Heart left ventricle (tissue), 16 donors: ENCODE results near the gene ATP13A2. TPM values are rescaled to one million over a fixed set of nuclear protein-coding genes. Genes with fewer than 3 reads are reported as not detected.

Source experiments
- ATAC-seq, 4 donors: fragments of 200-7000 bp; cut with Tn5 transposase; one replicate each; pipeline ENCODE4 v1.9.1; 2020 to 2022; ENCODE audit warnings: moderate library complexity in 4 of 4, mild to moderate bottlenecking in 3 of 4, moderate number of reproducible peaks in 1 of 4
- DNase-seq, 5 donors: peaks; one replicate each; pipeline ENCODE4 v3.0.0-alpha.2; 2020
- H3K27ac ChIP-seq, 12 donors: fragments of 200-600 bp; sonication (generic) in 4 of 12; one replicate each; pipeline versions ENCODE4 v1.5.0 to v1.8.0; 2016 to 2022; ENCODE audit warnings: mild to moderate bottlenecking in 2 of 12
- H3K27me3 ChIP-seq, 9 donors: fragments of 200-600 bp; sonication (generic) in 2 of 9; one replicate each; pipeline versions ENCODE4 v1.5.1 to v1.8.0; 2016 to 2022; ENCODE audit warnings: mild to moderate bottlenecking in 3 of 9
- H3K36me3 ChIP-seq, 9 donors: fragments of 200-600 bp; sonication (generic) in 2 of 9; one replicate each; pipeline versions ENCODE4 v1.5.0 to v1.8.0; 2018 to 2022; ENCODE audit warnings: mild to moderate bottlenecking in 2 of 9
- H3K4me1 ChIP-seq, 12 donors: fragments of 200-600 bp; sonication (generic) in 4 of 12; one replicate each; pipeline versions ENCODE4 v1.5.0 to v1.8.0; 2016 to 2022; ENCODE audit warnings: mild to moderate bottlenecking in 3 of 12
- H3K4me3 ChIP-seq, 12 donors: fragments of 200-600 bp; sonication (generic) in 4 of 12; one replicate each; pipeline versions ENCODE4 v1.5.0 to v1.8.0; 2017 to 2022; ENCODE audit warnings: mild to moderate bottlenecking in 9 of 12, moderate library complexity in 4 of 12
- H3K9me3 ChIP-seq, 12 donors: fragments of 200-600 bp; sonication (generic) in 4 of 12; one replicate each; pipeline versions ENCODE4 v1.5.0 to v1.8.0; 2016 to 2022; ENCODE audit warnings: mild to moderate bottlenecking in 1 of 12
- CTCF ChIP-seq, 12 donors: fragments of 200-600 bp; sonication (generic) in 4 of 12; IDR thresholded peaks; one replicate each; pipeline versions ENCODE4 v1.5.0 to v1.8.0; 2018 to 2022; ENCODE audit warnings: antibody characterized with exemption in 12 of 12, mild to moderate bottlenecking in 5 of 12
- POLR2A ChIP-seq, 2 donors: fragments of 450-650 bp; IDR thresholded peaks; one replicate each; pipeline ENCODE4 v1.6.1; 2017; ENCODE audit warnings: antibody characterized with exemption in 2 of 2, mild to moderate bottlenecking in 2 of 2, moderate library complexity in 2 of 2
- WGBS, 4 donors: extraction: QIAGEN DNeasy Blood & Tissue Kit in 2 of 4; methylation state at CpG; one replicate each; pipeline versions ENCODE4 v1.1.5 to v1.1.7; 2013 to 2018; 5-methylcytosine and 5-hydroxymethylcytosine counted together
- intact Hi-C, 10 donors: fragments of 100-400 bp; cut with DNase I; formaldehyde crosslinking; loops; one replicate each; pipeline versions ENCODE4 v1.11.1 to v1.14.2; 2022
- polyA plus RNA-seq, 2 donors: library from polyadenylated mRNA; stranded (reverse); fragments of 200-250 nt; gene quantifications; one replicate each; pipeline ENCODE4 v1.2.3, GENCODE V29; 2013
- total RNA-seq, 9 donors: library from RNA; depleted of rRNA in 2 of 9; stranded (reverse); fragments of >200 nt in 2 of 9; fragmentation: NEBNext Ultra II Directional in 3 of 9; extraction: Animal tissue kit (Norgen Biotek cat#: 25700) in 3 of 9; gene quantifications; one replicate each; pipeline versions ENCODE4 v1.1.0 to v1.2.4, GENCODE V29; 2016 to 2023
- donor health status: ischemic (EF 13 %, LVEDD 7.1; RV severe dilation, severe dysfunction).
- donor health status: healthy with polysubstance abuse.
- donor health status: DM: no; HTN: yes; CAD: no.
- donor health status: DM: no; HTN: no; CAD: no.
- donor health status: ischemic (EF 25% LVEDD 6.9; RV normal size, moderate dysfunction).
- donor health status: ischemic (EF 25% LVEDD 5.7; RV mildly dilated, moderate dysfunction).
- donor health status: healthy.
- donor health status: DM: yes; HTN: yes; CAD: no.
- donor health status: ischemic (EF 35%, LVEDD 5.7; RV mildly dilated, moderate dysfunction).
- donor health status: nonischemic (EF 11% LVEDD 7.7; RV severe dilation, severe dysfunction).
- donor health status: DM: yes; HTN: yes; CAD: no.
- donor health status: PGD.
- donor health status: ischemic (EF 29% LVEDD 5.4; RV normal size, mild dysfunction).
- donor health status: nonischemic (EF 23%, LVEDD 6.1; RV moderate dilation, normal function).

Gene ATP13A2
- total and polyA plus RNA-seq, 11 donors, result 7.3 to 37.2 (median 15.6) TPM

DNA sequence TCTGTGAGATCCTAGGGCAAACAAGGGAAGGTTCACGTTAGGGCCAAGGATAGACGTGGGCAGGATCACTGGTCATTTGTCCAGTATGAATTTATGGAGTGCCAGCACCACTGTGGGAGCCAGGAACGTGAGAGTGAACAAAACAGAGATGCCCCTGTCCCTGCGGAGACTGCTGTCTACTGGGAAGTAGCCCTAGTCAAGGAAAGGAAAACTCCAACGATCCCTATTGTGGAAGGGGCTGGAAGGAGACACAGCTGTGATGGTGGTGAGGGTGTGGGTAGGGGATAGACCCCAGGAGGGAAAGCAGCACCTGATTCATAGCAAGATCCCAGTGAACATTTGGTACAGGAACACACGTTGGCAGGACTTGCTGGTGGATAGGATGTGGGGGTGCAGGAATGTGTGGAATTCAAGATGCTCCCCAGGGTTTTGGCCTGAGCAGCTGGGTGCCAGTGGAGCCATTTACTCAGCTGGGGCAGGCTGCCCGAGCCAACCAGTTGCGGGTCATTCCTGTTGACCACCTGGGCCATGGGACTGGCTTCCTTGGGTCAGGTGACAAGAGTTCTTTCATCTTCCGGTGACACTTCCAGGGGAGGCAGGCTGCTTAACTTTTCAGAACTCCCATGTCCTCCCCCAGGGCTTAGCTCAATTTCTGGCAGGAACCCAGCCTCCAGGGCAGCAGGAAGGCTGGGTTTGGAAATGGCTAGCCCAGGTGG is 1.2 kb upstream of the ATP13A2 start:
- 73 to 77% (median 75%) methylated on average over 7 to 9 of the region's 9 CpGs for WGBS, 4 donors
- H3K27ac ChIP-seq, result no peak overlapping the region
- peaks cover 0 to 43% (median 23%) of the 10 kb centered on the region in 12 donors for H3K4me1 ChIP-seq

GRCh38 chr1:17011092-17011438 is 663 bp downstream of the ATP13A2 start:
- intact Hi-C loops, result loop anchor here in 5 of 10 donors (5.0 to 10.0 kb wide), 5 partner anchors 36 to 49 kb away; partner anchors contain the start of gene SDHB (in 1 of the 5)
- ATAC-seq, result peak in 2 of 4 donors; percentile 4 to 6

More for the DNA sequence above, 1.2 kb upstream of the ATP13A2 start:
- H3K9me3 ChIP-seq, result no peaks in the 10 kb centered on the region
- TF ChIP-seq POLR2A (IDR thresholded peaks at IDR 0.05) (no peak), CTCF (IDR thresholded peaks at IDR 0.05) (no peak)
- intact Hi-C loops, result loop anchor here in 5 of 10 donors (5.0 to 10.0 kb wide), 5 partner anchors 34 to 51 kb away; partner anchors contain the start of gene SDHB (in 1 of the 5)
- no peak overlapping the region for H3K4me3 ChIP-seq
- H3K27me3 ChIP-seq, result no peaks in the 10 kb centered on the region
- ATAC-seq, result no peak
- no peak for DNase-seq
- peaks cover 0 to 10% (median 4%) of the 10 kb centered on the region in 9 donors for H3K36me3 ChIP-seq

GRCh38 chr1:17009706-17010105 is 2.0 kb downstream of the ATP13A2 start:
- Histone ChIP-seq H3K36me3 (peaks cover 0 to 15% (median 9%) of the 10 kb centered on the region in 9 donors), H3K9me3 (no peaks in the 10 kb centered on the region), H3K27ac (peak overlapping the region in 2 of 12 donors; percentile 55 to 74), H3K27me3 (no peaks in the 10 kb centered on the region), H3K4me3 (peak overlapping the region in 1 of 12 donors; percentile 90), H3K4me1 (peaks cover 0 to 43% (median 23%) of the 10 kb centered on the region in 12 donors)
- ATAC-seq, result peak in 2 of 4 donors; percentile 12 to 38
- WGBS, 4 donors, result 54 to 63% (median 59%) methylated on average over 4 of the region's 4 CpGs
- TF ChIP-seq CTCF (IDR thresholded peaks at IDR 0.05), result no peak
- TF ChIP-seq POLR2A (IDR thresholded peaks at IDR 0.05), result no peak
- intact Hi-C loops, result loop anchor here in 5 of 10 donors (5.0 to 10.0 kb wide), 5 partner anchors 38 to 47 kb away; partner anchors contain the start of gene SDHB (in 1 of the 5)
- no peak for DNase-seq

More at GRCh38 chr1:17011092-17011438, 663 bp downstream of the ATP13A2 start:
- peaks cover 0 to 43% (median 23%) of the 10 kb centered on the region in 12 donors for H3K4me1 ChIP-seq
- no peaks in the 10 kb centered on the region for H3K27me3 ChIP-seq
- peak overlapping the region in 11 of 12 donors; percentile 42 to 79 (median 60) for H3K27ac ChIP-seq
- 0 to 2% (median 1%) methylated on average over 4 to 15 of the region's 15 CpGs for WGBS, 4 donors
- H3K36me3 ChIP-seq, result peaks cover 0 to 2% (median 0%) of the 10 kb centered on the region in 9 donors
- H3K4me3 ChIP-seq, result peak overlapping the region; percentile 67 to 98 (median 85)
- TF ChIP-seq CTCF (IDR thresholded peaks at IDR 0.05) (no peak), POLR2A (IDR thresholded peaks at IDR 0.05) (no peak)
- no peak for DNase-seq
- no peaks in the 10 kb centered on the region for H3K9me3 ChIP-seq

- no peaks in the 10 kb centered on the region for H3K9me3 ChIP-seq
- TF ChIP-seq POLR2A (IDR thresholded peaks at IDR 0.05) (no peak), CTCF (IDR thresholded peaks at IDR 0.05) (no peak)
- intact Hi-C loops, result no loop called here
- H3K27ac ChIP-seq, result no peak overlapping the region
- no peak for ATAC-seq
- DNase-seq, result no peak
- no peak overlapping the region for H3K4me3 ChIP-seq
- peaks cover 0 to 29% (median 21%) of the 10 kb centered on the region in 9 donors for H3K36me3 ChIP-seq
- H3K27me3 ChIP-seq, result no peaks in the 10 kb centered on the region
- peaks cover 0 to 33% (median 23%) of the 10 kb centered on the region in 12 donors for H3K4me1 ChIP-seq
- WGBS, 4 donors, result 92 to 94% (median 93%) methylated on average over 15 of the region's 15 CpGs
Measured at GRCh38 chr1:17008208-17008855, 3.4 kb downstream of the ATP13A2 start.
